ENCODE measurements around the gene SLC30A3. TPM values are rescaled to one million over a fixed set of nuclear protein-coding genes. Genes with fewer than 3 reads are reported as not detected.

The SLC30A3 gene
- total and polyA plus RNA-seq, 10 of the 15 experiments (the other 5 are each of a cell fraction or from before 2014, with no cell fraction given) = 0.23 TPM; not detected in 9

- in situ Hi-C loops (cut with MboI) = no loop called here
- Histone ChIP-seq H3K4me1 (ENCODE audit: control insufficient read depth, insufficient read depth, low read length) (no peaks in the 10 kb centered on the region), H3K79me2 (ENCODE audit: control insufficient read depth, insufficient read depth, low read length) (no peaks in the 10 kb centered on the region), H3K9me3 (replicated peaks; ENCODE audit: control insufficient read depth, insufficient read depth, low read length) (no peaks in the 10 kb centered on the region), H3K27ac (ENCODE audit: control insufficient read depth, insufficient read depth) (no peak overlapping the region), H3K36me3 (ENCODE audit: control insufficient read depth in 2 of 2, insufficient read depth in 2 of 2, low read length in 1 of 2) (peaks cover 34 to 45% of the 10 kb centered on the region in 2 experiments; a peak in 3 of 4 replicates), H3K4me2 (ENCODE audit: control insufficient read depth, insufficient read depth) (no peak overlapping the region), H2AFZ (ENCODE audit: control insufficient read depth, low read depth, low read length) (no peak overlapping the region), H3K9ac (ENCODE audit: control insufficient read depth, insufficient read depth, low read length) (no peak overlapping the region), H4K20me1 (ENCODE audit: control insufficient read depth, insufficient read depth) (no peaks in the 10 kb centered on the region), H3K27me3 (replicated peaks in 1 of 2; ENCODE audit: control insufficient read depth in 2 of 2, insufficient read depth in 2 of 2, low read length in 1 of 2) (no peaks in the 10 kb centered on the region), H3K4me3 (no peak overlapping the region)
- no TSS peak for BruUV-seq (replicated peaks)
- ATAC-seq (no peak), FAIRE-seq (no peak), DNase-seq (ENCODE audit: low read depth, low spot score) (no peak)
- SMC1A ChIA-PET (ENCODE audit: uncharacterized antibody, unreplicated experiment) = no interaction called here
- RAD21 ChIA-PET (ENCODE audit: unreplicated experiment) = no interaction called here
- WGBS (ENCODE audit: insufficient coverage, insufficient replicate concordance, low lambda C conversion rate, missing lambda C conversion rate) = 93% methylated on average over 2 of the region's 2 CpGs
- TF ChIP-seq ASH2L (IDR thresholded peaks at IDR 0.05; ENCODE audit: borderline replicate concordance, low read depth) = no peak
- no peak for TF ChIP-seq YY1 (IDR thresholded peaks at IDR 0.05; ENCODE audit: low read depth, low read length)
- TF ChIP-seq FOS (IDR thresholded peaks at IDR 0.05; ENCODE audit: borderline replicate concordance, extremely low read depth, insufficient read length) = no peak
- no peak for TF ChIP-seq HCFC1 (IDR thresholded peaks at IDR 0.05; ENCODE audit: low read length)
- TF ChIP-seq POLR2A (IDR thresholded peaks at IDR 0.05; ENCODE audit: low read depth, low read length) = no peak
- TF ChIP-seq, protein P1, sequence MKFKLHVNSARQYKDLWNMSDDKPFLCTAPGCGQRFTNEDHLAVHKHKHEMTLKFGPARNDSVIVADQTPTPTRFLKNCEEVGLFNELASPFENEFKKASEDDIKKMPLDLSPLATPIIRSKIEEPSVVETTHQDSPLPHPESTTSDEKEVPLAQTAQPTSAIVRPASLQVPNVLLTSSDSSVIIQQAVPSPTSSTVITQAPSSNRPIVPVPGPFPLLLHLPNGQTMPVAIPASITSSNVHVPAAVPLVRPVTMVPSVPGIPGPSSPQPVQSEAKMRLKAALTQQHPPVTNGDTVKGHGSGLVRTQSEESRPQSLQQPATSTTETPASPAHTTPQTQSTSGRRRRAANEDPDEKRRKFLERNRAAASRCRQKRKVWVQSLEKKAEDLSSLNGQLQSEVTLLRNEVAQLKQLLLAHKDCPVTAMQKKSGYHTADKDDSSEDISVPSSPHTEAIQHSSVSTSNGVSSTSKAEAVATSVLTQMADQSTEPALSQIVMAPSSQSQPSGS (IDR thresholded peaks at IDR 0.05; ENCODE audit: low read length) = no peak
- TF ChIP-seq YBX1 (IDR thresholded peaks at IDR 0.05) = no peak
- no peak for TF ChIP-seq SMAD5 (IDR thresholded peaks at IDR 0.05; ENCODE audit: low read depth)
- TF ChIP-seq EZH2 (IDR thresholded peaks at IDR 0.05; ENCODE audit: borderline replicate concordance, control insufficient read depth, low read depth, low read length) = no peak
- TF ChIP-seq TARDBP (IDR thresholded peaks at IDR 0.05; ENCODE audit: borderline replicate concordance) = no peak
- no peak for TF ChIP-seq LARP7 (IDR thresholded peaks at IDR 0.05)
- no peak for TF ChIP-seq TCF7 (IDR thresholded peaks at IDR 0.05; ENCODE audit: borderline replicate concordance)
- TF ChIP-seq IRF5 (IDR thresholded peaks at IDR 0.05; ENCODE audit: borderline replicate concordance) = no peak
- no peak for TF ChIP-seq ZBED1 (IDR thresholded peaks at IDR 0.05; ENCODE audit: borderline replicate concordance)
- POLR2A ChIA-PET = no interaction called here
- intact Hi-C loops (cut with micrococcal nuclease; ENCODE audit: unreplicated experiment) = no loop called here
- CTCF ChIA-PET = no interaction called here
Measured at GRCh38 chr2:27227501-27227900, 35.3 kb downstream of the SLC30A3 start.

Measured in GM12878 (cell line).